ENCODE results near the gene SERINC5. TPM values are rescaled to one million over a fixed set of nuclear protein-coding genes. Genes with fewer than 3 reads are reported as not detected.

SERINC5 gene
- total RNA-seq, 1 experiment from 2014 or later, result 52.3 TPM

DNA sequence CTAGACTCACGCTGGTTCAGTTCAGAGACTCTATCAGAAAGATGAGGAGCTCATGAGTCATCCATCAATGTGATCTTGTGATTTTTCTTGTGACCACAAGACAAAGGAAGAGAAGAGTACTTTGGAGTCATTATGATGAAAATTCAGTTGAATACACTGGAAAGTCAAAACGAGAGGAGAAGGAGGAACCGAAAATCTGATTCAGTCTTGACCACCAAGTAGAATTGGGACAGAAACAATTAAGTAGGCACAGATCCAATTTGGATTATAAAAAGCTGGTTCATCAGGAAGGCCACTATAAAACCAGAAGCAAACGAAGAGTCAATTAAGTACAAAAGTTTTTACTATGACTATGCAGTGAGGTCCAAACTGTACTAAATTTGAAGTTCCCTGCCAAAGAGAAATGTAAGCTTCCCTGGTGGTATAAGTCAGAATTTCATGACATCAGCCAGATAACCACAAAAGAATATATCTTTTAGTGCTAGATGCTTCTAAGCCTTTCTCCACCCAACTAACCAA lies 129.8 kb downstream of the SERINC5 start:
- Histone ChIP-seq H2BK120ac (ENCODE audit: low read depth, low read length, poor library complexity, severe bottlenecking) (no peak overlapping the region), H3K79me1 (ENCODE audit: insufficient read depth, low read depth, low read length, poor library complexity, severe bottlenecking) (no peaks in the 10 kb centered on the region), H3K4ac (ENCODE audit: low read depth, low read length) (no peak overlapping the region), H3K9me3 (ENCODE audit: control insufficient read depth, low read depth, low read length) (no peaks in the 10 kb centered on the region), H3T11ph (ENCODE audit: low read length) (no peak overlapping the region), H3K23me2 (ENCODE audit: insufficient read length, low read depth, low read length, poor library complexity, severe bottlenecking) (no peaks in the 10 kb centered on the region), H3K27me3 (ENCODE audit: insufficient read depth, low read length) (no peaks in the 10 kb centered on the region), H2BK5ac (ENCODE audit: insufficient read length, low read length) (no peak overlapping the region), H4K91ac (ENCODE audit: insufficient read length, low read depth, low read length) (no peak overlapping the region), H3K18ac (ENCODE audit: insufficient read length, low read depth, low read length) (no peak overlapping the region), H4K20me1 (ENCODE audit: control insufficient read depth, insufficient read depth, insufficient read length) (no peaks in the 10 kb centered on the region), H4K8ac (replicated peaks; ENCODE audit: insufficient read length, low read depth, low read length) (no peak overlapping the region), H3K9ac (ENCODE audit: extremely low read depth, insufficient read length, low read length) (no peak overlapping the region), H3K79me2 (ENCODE audit: insufficient read depth, low read length) (no peaks in the 10 kb centered on the region), H3K14ac (ENCODE audit: insufficient read depth, low read length) (no peak overlapping the region), H2AFZ (ENCODE audit: low read length) (no peak overlapping the region), H3K4me2 (ENCODE audit: insufficient read depth, insufficient read length, low read length) (no peak overlapping the region), H3K27ac (ENCODE audit: insufficient read length, low read depth, low read length) (no peak overlapping the region), H3K23ac (ENCODE audit: insufficient read length, low read depth, low read length) (no peak overlapping the region), H3K4me1 (ENCODE audit: insufficient read depth, low read length) (no peaks in the 10 kb centered on the region), H2BK20ac (ENCODE audit: low read depth, low read length, poor library complexity, severe bottlenecking) (no peak overlapping the region), H2BK15ac (ENCODE audit: low read depth, low read length) (no peak overlapping the region), H4K5ac (ENCODE audit: insufficient read length, low read depth, low read length) (no peak overlapping the region), H2AK5ac (ENCODE audit: insufficient read length, low read length) (no peak overlapping the region), H3K56ac (ENCODE audit: insufficient read length, low read depth, low read length) (no peak overlapping the region), H2BK12ac (ENCODE audit: insufficient read length, low read depth, low read length) (no peak overlapping the region)
- Mint-ChIP-seq H3K9me3 (peaks cover under 1 to 4% of the 10 kb centered on the region in 2 experiments; a peak in 3 of 5 replicates), H3K27ac (no peak overlapping the region; a peak in 1 of 7 replicates), H3K4me1 (peaks cover 8 to 18% of the 10 kb centered on the region in 2 experiments), H3K36me3 (ENCODE audit: insufficient read depth in 1 of 3, low read depth in 3 of 3) (peaks cover 3 to 11% (median 4%) of the 10 kb centered on the region in 3 experiments; a peak in 6 of 7 replicates), H3K27me3 (ENCODE audit: low read depth) (no peaks in the 10 kb centered on the region; the same call in 1 of the 2 replicates), H3K4me3 (no peak overlapping the region)
- no peak for DNase-seq
- no peak for TF ChIP-seq CTCF (conservative IDR thresholded peaks at IDR 0.05)
- WGBS (ENCODE audit: extremely low coverage, insufficient read length, low lambda C conversion rate), result no CpG with 5 or more reads among the region's 4 CpGs

All from H9 (cell line).